SW 1271 (cell line): ENCODE results near the gene IL1RAPL2.
"Not testable (repeated sequence)": the region's sequence is repeated elsewhere in the genome, so short reads cannot be mapped to it uniquely, and the experiment has no call there.

ENCODE experiments used
- DNase-seq, 2 experiments: peaks; one replicate each; lab custom pipeline; 2025; lab: John Stamatoyannopoulos, UW

The IL1RAPL2 gene

GRCh38 chrX:105609530-105609929, 1043.5 kb downstream of the IL1RAPL2 start:
- DNase-seq, result no peak

- DNase-seq, result no peak
Observed at GRCh38 chrX:105610411-105610810, 1044.4 kb downstream of the IL1RAPL2 start.

GRCh38 chrX:105618393-105619101, 1052.5 kb downstream of the IL1RAPL2 start:
- DNase-seq, result no peak

- DNase-seq, result no peak
Observed at GRCh38 chrX:105634180-105634579, 1068.2 kb downstream of the IL1RAPL2 start.

- no peak for DNase-seq
Observed at GRCh38 chrX:105635794-105636193, 1069.8 kb downstream of the IL1RAPL2 start.

GRCh38 chrX:105636667-105637066, 1070.7 kb downstream of the IL1RAPL2 start:
- no peak for DNase-seq

- no peak for DNase-seq
Observed at GRCh38 chrX:105645667-105646357, 1079.8 kb downstream of the IL1RAPL2 start.

GRCh38 chrX:105646592-105647372, 1080.8 kb downstream of the IL1RAPL2 start:
- no peak for DNase-seq

GRCh38 chrX:105647749-105648148, 1081.8 kb downstream of the IL1RAPL2 start:
- DNase-seq, result no peak

GRCh38 chrX:105648732-105649131, 1082.7 kb downstream of the IL1RAPL2 start:
- DNase-seq, result no peak

GRCh38 chrX:105650577-105650976, 1084.6 kb downstream of the IL1RAPL2 start:
- DNase-seq, result no peak

GRCh38 chrX:105650986-105651385, 1085.0 kb downstream of the IL1RAPL2 start:
- DNase-seq, result no peak

GRCh38 chrX:105653891-105654290, 1087.9 kb downstream of the IL1RAPL2 start:
- DNase-seq, result no peak

GRCh38 chrX:105658136-105658535, 1092.1 kb downstream of the IL1RAPL2 start:
- DNase-seq, result no peak

- no peak for DNase-seq
Observed at GRCh38 chrX:105662248-105662647, 1096.2 kb downstream of the IL1RAPL2 start.

GRCh38 chrX:105664243-105664642, 1098.2 kb downstream of the IL1RAPL2 start:
- no peak for DNase-seq

- not testable (repeated sequence) for DNase-seq
Observed at GRCh38 chrX:105684288-105684687, 1118.3 kb downstream of the IL1RAPL2 start.

GRCh38 chrX:105694839-105695238, 1128.8 kb downstream of the IL1RAPL2 start:
- DNase-seq, result no peak

GRCh38 chrX:105695451-105695850, 1129.5 kb downstream of the IL1RAPL2 start:
- no peak for DNase-seq

GRCh38 chrX:105696870-105697269, 1130.9 kb downstream of the IL1RAPL2 start:
- DNase-seq, result no peak

- no peak for DNase-seq
Observed at GRCh38 chrX:105697984-105698781, 1132.2 kb downstream of the IL1RAPL2 start.

- no peak for DNase-seq
Observed at GRCh38 chrX:105700331-105700730, 1134.3 kb downstream of the IL1RAPL2 start.
